HG03342 (cell line): ENCODE measurements around the gene GPRIN2.

Source experiments
- ATAC-seq: cut with Tn5 transposase; IDR thresholded peaks from one replicate; pipeline ENCODE4 v1.9.1; 2021; ENCODE audit warnings: mild to moderate bottlenecking, moderate library complexity; ENCODE audit not compliant: unreplicated experiment

The GPRIN2 gene

DNA sequence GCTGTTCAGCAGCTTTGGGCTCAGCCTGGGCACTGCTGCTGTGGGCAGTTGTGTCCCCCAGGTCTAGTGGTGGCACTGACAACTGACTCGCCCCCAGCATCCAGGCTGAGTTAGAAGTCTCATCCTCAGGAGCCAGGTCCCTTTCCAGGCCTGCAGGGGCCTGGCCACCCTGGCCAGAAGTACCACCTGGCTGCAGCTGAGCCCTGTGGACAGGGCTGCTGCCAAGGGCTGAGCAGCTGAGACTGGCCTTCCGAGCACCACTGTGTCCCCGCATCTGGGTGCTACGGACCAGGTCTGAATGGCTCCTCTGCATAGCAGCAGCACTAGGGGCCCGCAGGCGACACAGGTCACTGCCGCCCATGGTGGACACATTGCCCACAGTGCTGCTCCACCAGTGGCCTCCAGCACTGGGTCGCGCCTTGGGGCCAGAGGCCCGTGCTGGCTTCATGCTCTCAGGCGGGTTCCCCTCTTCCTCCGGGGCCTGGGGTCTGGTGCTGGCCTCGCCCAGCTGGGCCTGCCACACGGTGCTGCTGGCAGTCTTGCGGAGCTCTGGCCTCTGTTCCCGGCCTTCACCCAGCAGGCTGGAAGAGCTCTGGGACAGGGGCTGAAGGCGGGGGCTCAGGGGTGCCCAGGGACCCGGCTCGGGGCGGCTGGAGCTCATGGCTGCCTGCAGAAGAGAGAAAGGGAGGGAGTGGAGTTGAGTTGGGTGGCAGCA is 6.2 kb downstream of the GPRIN2 start:
- ATAC-seq: no peak

- no peak for ATAC-seq
Observed at GRCh38 chr10:46549171-46550075, 7.0 kb downstream of the GPRIN2 start.

DNA sequence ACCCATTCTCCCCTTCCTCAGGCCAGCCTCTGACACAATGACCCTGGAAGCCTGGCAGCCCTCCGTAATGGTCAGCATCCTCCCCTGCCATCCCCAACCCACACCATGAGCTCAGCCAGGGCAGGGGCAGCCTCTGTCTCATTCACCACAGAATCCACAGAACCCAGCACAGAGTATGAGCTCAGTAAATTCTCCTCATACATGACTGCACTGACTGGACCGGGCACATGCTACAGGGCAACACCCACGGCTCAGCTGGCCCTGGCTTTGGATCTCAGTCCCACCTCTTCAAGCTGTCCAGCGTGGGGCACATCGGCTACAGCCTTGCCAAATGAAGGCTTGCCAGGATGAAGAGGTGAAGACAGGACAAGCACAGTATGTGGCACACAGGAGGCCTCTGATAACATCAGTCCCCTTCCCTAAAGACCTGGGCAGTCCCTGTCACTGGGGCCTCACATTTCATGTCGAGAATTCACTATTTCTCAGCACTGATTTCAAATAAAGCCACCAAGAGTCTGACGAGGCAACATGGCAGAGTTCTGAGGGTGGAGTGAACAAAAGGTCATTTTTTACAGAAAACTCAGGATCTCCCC is 7.9 kb downstream of the GPRIN2 start:
- ATAC-seq: no peak

DNA sequence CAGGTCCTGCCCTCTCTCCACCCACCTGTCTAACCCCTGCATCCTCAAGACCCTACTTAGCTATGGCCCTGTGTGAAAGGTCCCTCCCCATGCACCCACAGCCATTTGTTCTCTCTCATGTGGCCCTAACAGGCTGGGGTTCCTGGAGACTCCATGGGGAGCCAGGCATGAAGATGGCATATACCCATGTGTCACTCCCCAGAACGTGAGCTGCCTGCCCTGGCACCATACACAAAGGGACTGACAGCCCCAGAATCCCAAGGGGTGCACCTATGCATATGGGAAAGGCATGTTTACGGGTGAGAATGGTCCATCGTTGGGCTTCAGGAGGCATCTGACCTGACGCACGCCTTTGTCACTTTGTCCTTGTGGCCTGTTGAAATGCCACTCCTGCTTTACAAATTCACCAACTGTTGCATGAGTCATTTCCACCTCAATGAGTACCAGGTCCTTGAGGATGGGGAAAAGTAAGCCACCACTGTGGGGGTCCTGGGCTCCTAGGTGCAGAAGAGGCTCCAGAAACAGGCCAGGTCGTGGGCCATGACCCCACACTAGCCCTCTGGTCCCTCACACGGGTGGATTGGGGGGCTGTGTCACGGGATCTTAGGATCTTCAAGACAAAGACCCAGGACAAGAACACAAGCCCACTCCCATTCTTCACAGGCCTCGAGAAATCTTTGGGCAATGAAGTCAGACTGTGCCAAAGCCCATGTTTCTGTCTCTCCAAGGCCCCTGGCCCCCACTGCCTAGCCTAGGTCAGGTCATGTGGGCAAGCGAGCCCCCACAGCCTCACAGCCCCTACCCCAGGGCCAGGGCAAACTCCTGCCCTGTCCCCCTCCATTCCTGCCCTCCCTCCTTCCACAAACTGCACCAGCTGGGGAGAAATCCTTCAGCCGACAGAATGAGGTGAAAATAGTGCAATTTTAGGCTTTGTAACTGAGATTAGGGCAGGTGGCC is 8.6 kb downstream of the GPRIN2 start:
- no peak for ATAC-seq

GRCh38 chr10:46546591-46547540 is 9.6 kb downstream of the GPRIN2 start:
- no peak for ATAC-seq

DNA sequence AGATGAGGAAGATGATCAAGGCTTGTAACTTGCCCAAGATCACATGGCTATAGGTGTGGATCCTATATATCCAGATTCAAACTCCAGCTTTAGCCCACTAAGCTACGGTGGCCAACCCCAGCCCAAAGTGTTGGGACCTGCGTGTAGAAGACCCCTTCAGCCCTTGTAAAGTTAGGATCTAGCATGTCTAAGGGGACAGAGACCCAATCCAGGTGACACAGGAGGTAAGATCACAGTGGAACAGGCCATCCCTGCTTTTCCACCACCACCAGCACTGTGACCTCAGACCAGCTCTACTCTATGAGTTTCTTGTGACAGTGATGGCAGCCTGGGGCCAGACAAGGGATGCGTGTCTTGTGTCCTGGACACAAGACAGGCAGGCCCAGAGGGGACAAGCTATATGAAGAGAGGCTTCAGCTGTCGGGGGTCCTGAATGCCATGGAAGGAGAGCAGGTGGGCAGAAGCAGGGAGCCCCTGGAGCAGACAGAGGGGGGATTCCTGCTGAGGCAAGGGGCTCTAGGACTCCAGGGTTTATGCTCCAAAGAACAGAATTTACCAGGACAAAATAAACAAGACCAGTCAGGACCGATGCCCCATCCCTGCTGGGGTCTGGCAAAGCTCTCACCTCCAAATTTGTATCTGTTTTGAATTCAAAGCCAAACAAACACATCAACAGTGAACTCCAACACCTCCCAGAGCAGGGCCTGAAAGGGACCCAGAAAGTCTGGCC is 10.4 kb downstream of the GPRIN2 start:
- ATAC-seq: no peak

- no peak for ATAC-seq
Observed at GRCh38 chr10:46544989-46545791, 11.3 kb downstream of the GPRIN2 start.

- no peak for ATAC-seq
Observed at GRCh38 chr10:46543466-46544377, 12.7 kb downstream of the GPRIN2 start.

DNA sequence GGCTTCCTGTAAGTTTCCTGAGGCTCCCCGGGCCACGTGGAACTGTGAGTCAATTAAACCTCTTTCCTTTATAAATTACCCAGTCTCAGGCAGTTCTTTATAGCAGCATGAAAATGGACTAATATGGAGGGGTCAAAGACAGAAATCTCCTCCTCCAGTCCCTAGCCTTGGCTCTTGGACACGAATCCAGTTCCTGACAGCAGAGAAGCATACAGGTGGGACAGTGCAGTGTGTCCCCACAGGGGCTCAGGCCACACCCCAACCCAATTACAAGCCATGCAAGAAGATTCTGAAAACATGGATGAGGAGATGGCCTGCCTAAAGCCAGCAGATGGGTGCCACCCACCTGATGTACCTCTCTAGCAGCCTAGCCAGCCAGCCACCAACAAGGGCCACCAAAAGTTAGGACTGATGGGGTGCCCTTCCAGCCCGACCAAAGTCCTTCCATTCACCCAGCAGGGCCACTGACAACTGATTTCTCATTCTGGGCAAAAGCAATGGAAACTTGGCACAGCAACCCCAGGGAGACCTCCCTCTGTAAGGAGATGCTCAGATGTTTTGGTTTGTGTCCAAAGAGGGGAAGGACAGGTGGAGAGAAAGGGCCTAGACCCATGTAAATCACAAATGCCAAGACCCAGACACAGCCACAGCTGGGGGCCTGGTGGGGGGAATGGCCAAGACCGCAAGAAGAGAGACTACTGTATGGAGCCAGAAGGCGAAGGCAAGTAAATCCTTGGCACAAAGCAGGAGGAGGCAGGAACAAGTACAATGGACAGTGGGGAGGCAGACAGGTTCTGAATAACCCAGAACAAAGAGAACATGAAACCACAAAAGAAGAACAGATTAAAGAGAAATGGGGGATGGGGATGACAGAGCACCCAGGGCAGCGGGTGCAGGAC is 13.6 kb downstream of the GPRIN2 start:
- ATAC-seq: no peak

DNA sequence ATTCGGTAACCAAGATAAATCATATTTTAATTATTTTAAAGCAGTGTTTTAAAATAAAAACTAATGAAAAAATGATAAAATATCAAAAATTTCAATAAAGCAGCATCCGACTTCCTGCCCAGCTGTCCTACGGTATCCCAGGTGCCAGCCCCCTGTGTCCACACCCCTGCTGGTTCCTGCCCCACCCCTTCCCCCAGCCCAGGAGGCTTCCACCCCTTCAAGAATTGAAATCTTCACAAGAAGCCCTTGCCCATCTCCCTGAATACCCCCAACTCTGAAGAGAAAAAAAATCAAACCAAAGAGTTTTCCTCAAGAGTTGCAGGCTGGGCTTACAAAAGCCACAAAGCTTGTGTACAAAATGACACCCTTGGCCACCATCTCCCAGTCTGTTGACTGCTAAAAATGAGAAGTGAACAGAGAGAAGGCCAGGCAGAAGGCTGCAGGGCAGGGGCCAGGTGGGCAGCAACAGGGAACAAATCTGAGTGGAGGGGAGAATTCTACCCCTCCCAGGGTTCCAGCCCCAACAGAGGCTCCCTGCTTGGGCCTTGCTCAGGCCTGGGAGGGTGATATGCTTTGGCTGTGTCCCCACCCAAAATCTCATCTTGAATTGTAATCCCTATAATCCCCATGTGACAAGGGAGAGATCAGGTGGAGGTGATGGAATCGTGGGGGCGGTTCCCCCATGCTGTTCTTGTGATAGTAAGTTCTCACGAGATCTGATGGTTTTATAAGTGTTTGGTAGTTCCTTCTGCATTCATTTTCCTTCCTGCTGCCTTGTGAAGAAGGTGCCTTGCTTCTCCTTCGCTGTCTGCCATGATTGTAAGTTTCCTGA is 14.5 kb downstream of the GPRIN2 start:
- no peak for ATAC-seq

- ATAC-seq: no peak
Observed at GRCh38 chr10:46541017-46541661, 15.3 kb downstream of the GPRIN2 start.

GRCh38 chr10:46540412-46541016 is 15.9 kb downstream of the GPRIN2 start:
- no peak for ATAC-seq

DNA sequence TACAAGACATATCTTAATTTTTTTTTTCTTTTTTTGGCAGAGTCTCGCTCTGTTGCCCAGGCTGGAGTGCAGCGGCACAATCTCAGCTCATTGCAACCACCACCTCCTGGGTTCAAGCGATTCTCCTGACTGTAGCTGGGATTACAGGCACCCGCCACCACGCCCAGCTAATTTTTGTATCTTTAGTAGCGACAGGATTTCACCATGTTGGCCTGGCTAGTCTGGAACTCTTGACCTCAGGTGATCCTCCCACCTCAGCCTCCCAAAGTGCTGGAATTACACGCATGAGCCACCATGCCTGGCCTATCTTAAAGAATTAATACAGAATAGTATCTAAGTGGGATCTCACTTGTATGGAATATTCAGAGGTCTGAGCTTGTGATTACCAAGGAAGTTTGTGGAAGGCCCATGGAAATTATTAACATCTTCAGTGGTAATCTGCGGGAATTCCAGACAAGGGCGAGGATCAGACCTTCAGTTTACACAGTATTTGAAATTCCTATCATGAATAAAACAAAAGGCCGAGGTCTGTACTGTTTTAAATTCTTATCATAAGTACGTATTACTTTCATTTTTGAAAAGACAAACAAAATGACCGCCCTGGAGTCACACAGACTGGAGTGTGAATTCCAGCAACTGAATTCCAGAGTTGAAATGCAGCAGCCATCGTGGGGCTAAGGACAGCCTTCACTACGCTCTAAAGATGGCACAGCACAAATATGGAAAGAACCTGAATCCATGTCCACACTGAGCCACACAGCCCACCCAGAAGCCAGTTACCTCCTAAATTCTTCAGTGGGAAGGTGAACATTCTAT is 16.7 kb downstream of the GPRIN2 start:
- ATAC-seq: no peak
